ENCODE data around the gene PSMG2. TPM values are rescaled to one million over a fixed set of nuclear protein-coding genes. Genes with fewer than 3 reads are reported as not detected.

The PSMG2 gene
- total RNA-seq, 1 donor from 2014 or later, result 57.8 TPM

DNA sequence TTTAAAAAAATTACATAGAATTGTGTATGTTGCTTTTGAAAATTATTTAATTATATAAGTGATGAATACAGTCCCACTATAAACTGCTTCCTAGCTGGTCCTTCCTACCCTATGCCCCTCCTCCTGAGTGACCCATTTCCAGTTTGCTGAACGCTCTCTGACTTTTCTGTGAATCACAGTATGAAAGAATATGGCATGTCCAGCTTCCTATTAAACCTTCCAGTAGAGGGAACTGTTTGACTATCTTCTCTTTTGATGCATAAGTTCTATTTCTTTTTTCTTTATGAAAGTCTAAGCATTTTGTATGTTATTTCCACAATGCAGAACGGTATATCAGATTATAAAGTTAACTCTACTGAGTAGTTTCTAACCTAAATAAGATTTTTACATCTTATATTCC is 41.3 kb downstream of the PSMG2 start:
- H3K9me3 Mint-ChIP-seq, result no peaks in the 10 kb centered on the region
- peaks cover 5% of the 10 kb centered on the region for H3K4me1 Mint-ChIP-seq (ENCODE audit: unreplicated experiment)
- no peaks in the 10 kb centered on the region for H3K36me3 Mint-ChIP-seq
- no peak overlapping the region for H3K27ac Mint-ChIP-seq
- TF ChIP-seq, protein P1, sequence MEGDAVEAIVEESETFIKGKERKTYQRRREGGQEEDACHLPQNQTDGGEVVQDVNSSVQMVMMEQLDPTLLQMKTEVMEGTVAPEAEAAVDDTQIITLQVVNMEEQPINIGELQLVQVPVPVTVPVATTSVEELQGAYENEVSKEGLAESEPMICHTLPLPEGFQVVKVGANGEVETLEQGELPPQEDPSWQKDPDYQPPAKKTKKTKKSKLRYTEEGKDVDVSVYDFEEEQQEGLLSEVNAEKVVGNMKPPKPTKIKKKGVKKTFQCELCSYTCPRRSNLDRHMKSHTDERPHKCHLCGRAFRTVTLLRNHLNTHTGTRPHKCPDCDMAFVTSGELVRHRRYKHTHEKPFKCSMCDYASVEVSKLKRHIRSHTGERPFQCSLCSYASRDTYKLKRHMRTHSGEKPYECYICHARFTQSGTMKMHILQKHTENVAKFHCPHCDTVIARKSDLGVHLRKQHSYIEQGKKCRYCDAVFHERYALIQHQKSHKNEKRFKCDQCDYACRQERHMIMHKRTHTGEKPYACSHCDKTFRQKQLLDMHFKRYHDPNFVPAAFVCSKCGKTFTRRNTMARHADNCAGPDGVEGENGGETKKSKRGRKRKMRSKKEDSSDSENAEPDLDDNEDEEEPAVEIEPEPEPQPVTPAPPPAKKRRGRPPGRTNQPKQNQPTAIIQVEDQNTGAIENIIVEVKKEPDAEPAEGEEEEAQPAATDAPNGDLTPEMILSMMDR (conservative IDR thresholded peaks at IDR 0.05), result peak; percentile 70
- H3K27me3 Mint-ChIP-seq, result peaks cover 6% of the 10 kb centered on the region
- H3K4me3 Mint-ChIP-seq, result no peak overlapping the region
- DNase-seq (ENCODE audit: extremely low spot score, unreplicated experiment), result no peak

DNA sequence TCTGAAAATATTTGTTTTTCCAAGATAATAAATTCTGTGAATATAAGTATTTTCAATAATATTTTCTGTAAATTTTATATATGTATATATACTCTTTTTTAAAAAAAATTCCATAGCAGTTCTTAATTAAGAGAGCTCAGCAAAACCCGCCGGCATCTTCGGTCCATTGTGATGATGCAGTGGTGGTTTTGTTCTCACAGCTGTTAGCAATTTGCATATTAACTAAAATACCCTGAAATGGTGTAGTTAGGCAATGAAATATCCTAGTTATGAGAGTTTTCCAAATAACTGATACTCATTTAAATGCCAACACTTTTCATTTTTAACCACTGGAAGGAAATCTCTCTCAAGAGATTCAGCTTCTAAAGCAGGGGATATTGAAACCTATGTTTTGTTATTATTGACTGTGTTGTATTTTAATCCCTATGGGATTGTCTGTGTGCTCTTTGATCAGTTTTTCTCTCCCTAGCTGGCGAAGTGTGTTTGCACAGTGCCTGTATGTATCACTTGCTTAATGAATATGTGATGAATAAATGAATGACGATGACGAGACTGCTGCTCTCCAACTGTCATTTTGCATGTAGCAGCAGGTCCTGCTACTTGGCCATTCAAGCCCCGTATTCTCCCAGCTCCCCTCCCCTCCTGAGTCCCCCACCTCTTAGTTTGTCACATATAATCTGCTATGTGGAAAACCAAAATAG is 42.4 kb downstream of the PSMG2 start:
- TF ChIP-seq, protein P1 (conservative IDR thresholded peaks at IDR 0.05), result no peak
- no peaks in the 10 kb centered on the region for H3K9me3 Mint-ChIP-seq

GRCh38 chr18:12747530-12748315 is 44.9 kb downstream of the PSMG2 start:
- TF ChIP-seq, protein P1 (conservative IDR thresholded peaks at IDR 0.05), result no peak
- Mint-ChIP-seq H3K27ac (no peak overlapping the region), H3K4me3 (no peak overlapping the region), H3K27me3 (peaks cover 6% of the 10 kb centered on the region), H3K9me3 (no peaks in the 10 kb centered on the region), H3K4me1 (ENCODE audit: unreplicated experiment) (no peaks in the 10 kb centered on the region), H3K36me3 (no peaks in the 10 kb centered on the region)
- no peak for DNase-seq (ENCODE audit: extremely low spot score, unreplicated experiment)

More for the DNA sequence above, 42.4 kb downstream of the PSMG2 start:
- no peaks in the 10 kb centered on the region for H3K36me3 Mint-ChIP-seq
- peaks cover 5% of the 10 kb centered on the region for H3K4me1 Mint-ChIP-seq (ENCODE audit: unreplicated experiment)
- H3K27ac Mint-ChIP-seq, result no peak overlapping the region
- no peak for DNase-seq (ENCODE audit: extremely low spot score, unreplicated experiment)
- H3K27me3 Mint-ChIP-seq, result peaks cover 6% of the 10 kb centered on the region
- H3K4me3 Mint-ChIP-seq, result no peak overlapping the region

DNA sequence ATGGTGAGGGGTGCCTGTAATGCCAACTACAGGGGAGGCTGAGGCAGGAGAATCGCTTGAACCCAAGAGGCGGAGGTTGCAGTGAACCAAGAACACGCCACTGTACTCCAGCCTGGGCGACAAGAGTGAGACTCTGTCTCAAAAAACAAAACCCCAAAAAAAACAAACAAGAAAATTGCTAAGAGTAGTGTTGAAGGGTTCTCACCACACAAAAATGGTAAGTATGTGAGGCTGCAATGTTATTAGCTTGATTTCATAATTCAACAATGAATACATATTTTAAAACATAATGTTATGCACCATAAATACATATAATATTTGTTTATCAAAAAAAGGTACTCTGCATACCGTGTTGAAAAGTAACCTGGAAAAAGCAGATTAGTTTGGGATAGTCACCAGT is 45.8 kb downstream of the PSMG2 start:
- Mint-ChIP-seq H3K27me3 (peaks cover 6% of the 10 kb centered on the region), H3K9me3 (no peaks in the 10 kb centered on the region), H3K4me1 (ENCODE audit: unreplicated experiment) (no peaks in the 10 kb centered on the region), H3K4me3 (no peak overlapping the region), H3K27ac (no peak overlapping the region), H3K36me3 (no peaks in the 10 kb centered on the region)
- TF ChIP-seq, protein P1 (conservative IDR thresholded peaks at IDR 0.05), result no peak
- no peak for DNase-seq (ENCODE audit: extremely low spot score, unreplicated experiment)

GRCh38 chr18:12749121-12749520 is 46.3 kb downstream of the PSMG2 start:
- no peak for DNase-seq (ENCODE audit: extremely low spot score, unreplicated experiment)
- Mint-ChIP-seq H3K27me3 (peaks cover 3% of the 10 kb centered on the region), H3K4me3 (no peak overlapping the region), H3K9me3 (no peaks in the 10 kb centered on the region), H3K27ac (no peak overlapping the region), H3K4me1 (ENCODE audit: unreplicated experiment) (no peaks in the 10 kb centered on the region), H3K36me3 (no peaks in the 10 kb centered on the region)
- TF ChIP-seq, protein P1 (conservative IDR thresholded peaks at IDR 0.05), result no peak

Data from type B pancreatic cell (in vitro differentiated cells).